Activated naive CD4-positive, alpha-beta T cell treated with anti-CD3 and anti-CD28 coated beads, Interleukin-2, amount 10 ng/mL, durations not matched to agents 7 days and 5 days (primary cell): ENCODE data around the gene GLRX.
"Not testable (repeated sequence)": the region's sequence is repeated elsewhere in the genome, so short reads cannot be mapped to it uniquely, and the experiment has no call there.

ENCODE experiments used
- CTCF ChIA-PET: fragments of 350-600 bp; sonication (Branson Sonifier 250); formaldehyde crosslinking; loops from one replicate; lab custom pipeline; 2021; ENCODE audit warnings: antibody characterized with exemption; lab: Charles Lee
- DNase-seq: peaks from one replicate; pipeline ENCODE4 v3.0.0-alpha.2; 2020
- H3K27ac Mint-ChIP-seq: one replicate; pipeline ENCODE4 v1.8.0; 2021; ENCODE audit warnings: mild to moderate bottlenecking, moderate library complexity, mixed read lengths
- H3K27me3 Mint-ChIP-seq: one replicate; pipeline ENCODE4 v1.8.0; 2021; ENCODE audit warnings: mild to moderate bottlenecking, mixed read lengths
- H3K36me3 Mint-ChIP-seq: one replicate; pipeline ENCODE4 v1.8.0; 2021; ENCODE audit warnings: mixed read lengths
- H3K4me1 Mint-ChIP-seq: one replicate; pipeline ENCODE4 v1.8.0; 2021; ENCODE audit warnings: mixed read lengths
- H3K4me3 Mint-ChIP-seq: one replicate; pipeline ENCODE4 v1.8.0; 2021; ENCODE audit warnings: mild to moderate bottlenecking, moderate library complexity, mixed read lengths
- H3K9me3 Mint-ChIP-seq: one replicate; pipeline ENCODE4 v1.8.0; 2021; ENCODE audit warnings: mixed read lengths

Gene GLRX

GRCh38 chr5:95818181-95819147, 4.1 kb downstream of the GLRX start:
- H3K9me3 Mint-ChIP-seq = no peaks in the 10 kb centered on the region
- peak overlapping the region; percentile 70 for H3K4me3 Mint-ChIP-seq
- CTCF ChIA-PET = interaction anchor here (0.7 to 6.0 kb wide), 7 partner anchors 10 to 41 kb away, joined by 3 to 29 read pairs (median 6); no protein-coding TSS in a partner anchor
- no peaks in the 10 kb centered on the region for H3K27me3 Mint-ChIP-seq
- DNase-seq = peak; percentile 34
- peaks cover 61% of the 10 kb centered on the region for H3K36me3 Mint-ChIP-seq
- peak overlapping the region; percentile 76 for H3K27ac Mint-ChIP-seq
- H3K4me1 Mint-ChIP-seq = peaks cover 80% of the 10 kb centered on the region

GRCh38 chr5:95817430-95817829, 5.1 kb downstream of the GLRX start:
- Mint-ChIP-seq H3K27ac (peak overlapping the region; percentile 76), H3K4me1 (peaks cover 81% of the 10 kb centered on the region), H3K36me3 (peaks cover 67% of the 10 kb centered on the region), H3K27me3 (no peaks in the 10 kb centered on the region), H3K4me3 (peak overlapping the region; percentile 70), H3K9me3 (no peaks in the 10 kb centered on the region)
- DNase-seq = no peak
- CTCF ChIA-PET = interaction anchor here (1.0 to 3.9 kb wide), 6 partner anchors 9 to 36 kb away, joined by 3 to 29 read pairs (median 6); no protein-coding TSS in a partner anchor

GRCh38 chr5:95816776-95817175, 5.8 kb downstream of the GLRX start:
- H3K27ac Mint-ChIP-seq = peak overlapping the region; percentile 63
- CTCF ChIA-PET = interaction anchor here (1.0 to 1.2 kb wide), 2 partner anchors 18 to 36 kb away, joined by 3 to 6 read pairs; no protein-coding TSS in a partner anchor
- no peak for DNase-seq
- H3K4me3 Mint-ChIP-seq = peak overlapping the region; percentile 70
- no peaks in the 10 kb centered on the region for H3K27me3 Mint-ChIP-seq
- peaks cover 70% of the 10 kb centered on the region for H3K36me3 Mint-ChIP-seq
- H3K4me1 Mint-ChIP-seq = peaks cover 88% of the 10 kb centered on the region
- H3K9me3 Mint-ChIP-seq = no peaks in the 10 kb centered on the region

- no peak overlapping the region for H3K27ac Mint-ChIP-seq
- H3K4me3 Mint-ChIP-seq = no peak overlapping the region
- H3K36me3 Mint-ChIP-seq = peaks cover 69% of the 10 kb centered on the region
- no peaks in the 10 kb centered on the region for H3K27me3 Mint-ChIP-seq
- DNase-seq = no peak
- H3K9me3 Mint-ChIP-seq = no peaks in the 10 kb centered on the region
- CTCF ChIA-PET = interaction anchor here (1.0 to 1.2 kb wide), 2 partner anchors 18 to 35 kb away, joined by 3 to 6 read pairs; no protein-coding TSS in a partner anchor
- peaks cover 92% of the 10 kb centered on the region for H3K4me1 Mint-ChIP-seq
Measured at GRCh38 chr5:95816341-95816740, 6.2 kb downstream of the GLRX start.

GRCh38 chr5:95815155-95815729, 7.3 kb downstream of the GLRX start:
- Mint-ChIP-seq H3K36me3 (peaks cover 74% of the 10 kb centered on the region), H3K27ac (no peak overlapping the region), H3K4me1 (peaks cover 94% of the 10 kb centered on the region), H3K4me3 (no peak overlapping the region), H3K27me3 (no peaks in the 10 kb centered on the region), H3K9me3 (no peaks in the 10 kb centered on the region)
- CTCF ChIA-PET = no interaction called here
- no peak for DNase-seq

GRCh38 chr5:95813035-95813434, 9.5 kb downstream of the GLRX start:
- CTCF ChIA-PET = interaction anchor here (1.2 to 2.0 kb wide), 4 partner anchors 8 to 35 kb away, joined by 3 to 7 read pairs (median 4); no protein-coding TSS in a partner anchor
- H3K4me3 Mint-ChIP-seq, DNase-seq, H3K9me3 Mint-ChIP-seq, H3K27me3 Mint-ChIP-seq, H3K27ac Mint-ChIP-seq: not testable (repeated sequence)
- Mint-ChIP-seq H3K4me1 (peaks cover 97% of the 10 kb centered on the region), H3K36me3 (peaks cover 75% of the 10 kb centered on the region)

- Mint-ChIP-seq H3K36me3 (peaks cover 67% of the 10 kb centered on the region), H3K4me1 (peaks cover 95% of the 10 kb centered on the region), H3K4me3 (no peak overlapping the region), H3K9me3 (no peaks in the 10 kb centered on the region), H3K27ac (peak overlapping the region; percentile 76), H3K27me3 (no peaks in the 10 kb centered on the region)
- peak; percentile 63 for DNase-seq
- CTCF ChIA-PET = interaction anchor here (0.8 to 2.0 kb wide), 6 partner anchors 9 to 36 kb away, joined by 3 to 7 read pairs (median 4); partner anchors contain the start of gene GLRX
Measured at GRCh38 chr5:95812074-95812471, 10.5 kb downstream of the GLRX start.

GRCh38 chr5:95811461-95812073, 11.0 kb downstream of the GLRX start:
- not testable (repeated sequence) for H3K9me3 Mint-ChIP-seq, H3K27me3 Mint-ChIP-seq, H3K4me3 Mint-ChIP-seq, DNase-seq
- peaks cover 65% of the 10 kb centered on the region for H3K36me3 Mint-ChIP-seq
- H3K4me1 Mint-ChIP-seq = peaks cover 91% of the 10 kb centered on the region
- peak overlapping the region; percentile 76 for H3K27ac Mint-ChIP-seq
- CTCF ChIA-PET = interaction anchor here (0.8 to 4.3 kb wide), 7 partner anchors 9 to 30 kb away, joined by 3 to 40 read pairs (median 5); partner anchors contain the start of gene GLRX

- H3K9me3 Mint-ChIP-seq, H3K4me3 Mint-ChIP-seq, DNase-seq, H3K27me3 Mint-ChIP-seq: not testable (repeated sequence)
- Mint-ChIP-seq H3K27ac (peak overlapping the region; percentile 87), H3K4me1 (peaks cover 86% of the 10 kb centered on the region), H3K36me3 (peaks cover 64% of the 10 kb centered on the region)
- CTCF ChIA-PET = interaction anchor here (1.3 to 4.3 kb wide), 2 partner anchors 12 to 29 kb away, joined by 3 to 40 read pairs; partner anchors contain the start of gene GLRX
Measured at GRCh38 chr5:95811126-95811423, 11.5 kb downstream of the GLRX start.

GRCh38 chr5:95810305-95811125, 12.0 kb downstream of the GLRX start:
- H3K9me3 Mint-ChIP-seq = no peaks in the 10 kb centered on the region
- CTCF ChIA-PET = interaction anchor here (0.5 to 4.3 kb wide), 6 partner anchors 11 to 29 kb away, joined by 3 to 40 read pairs (median 4); partner anchors contain the start of gene GLRX
- no peak for DNase-seq
- H3K27me3 Mint-ChIP-seq = no peaks in the 10 kb centered on the region
- peak overlapping the region; percentile 49 for H3K4me3 Mint-ChIP-seq
- peak overlapping the region; percentile 87 for H3K27ac Mint-ChIP-seq
- H3K4me1 Mint-ChIP-seq = peaks cover 81% of the 10 kb centered on the region
- H3K36me3 Mint-ChIP-seq = peaks cover 61% of the 10 kb centered on the region

- peaks cover 73% of the 10 kb centered on the region for H3K4me1 Mint-ChIP-seq
- no peaks in the 10 kb centered on the region for H3K27me3 Mint-ChIP-seq
- CTCF ChIA-PET = interaction anchor here (0.6 to 4.3 kb wide), 8 partner anchors 9 to 305 kb away, joined by 3 to 40 read pairs (median 4); no protein-coding TSS in a partner anchor
- peak overlapping the region; percentile 26 for H3K4me3 Mint-ChIP-seq
- peak overlapping the region; percentile 87 for H3K27ac Mint-ChIP-seq
- H3K9me3 Mint-ChIP-seq = no peaks in the 10 kb centered on the region
- H3K36me3 Mint-ChIP-seq = peaks cover 59% of the 10 kb centered on the region
- DNase-seq = no peak
Measured at GRCh38 chr5:95809414-95809960, 13.0 kb downstream of the GLRX start.

GRCh38 chr5:95808686-95809413, 13.7 kb downstream of the GLRX start:
- H3K36me3 Mint-ChIP-seq = peaks cover 57% of the 10 kb centered on the region
- H3K9me3 Mint-ChIP-seq = no peaks in the 10 kb centered on the region
- peak overlapping the region; percentile 55 for H3K4me3 Mint-ChIP-seq
- no peaks in the 10 kb centered on the region for H3K27me3 Mint-ChIP-seq
- peak; percentile 91 for DNase-seq
- CTCF ChIA-PET = interaction anchor here (0.9 to 4.3 kb wide), 6 partner anchors 10 to 35 kb away, joined by 3 to 40 read pairs (median 5); partner anchors contain the start of gene GLRX
- peaks cover 66% of the 10 kb centered on the region for H3K4me1 Mint-ChIP-seq
- peak overlapping the region; percentile 87 for H3K27ac Mint-ChIP-seq
